Kidney (tissue), 14 donors: ENCODE measurements around the gene TCF7. TPM values are rescaled to one million over a fixed set of nuclear protein-coding genes. Genes with fewer than 3 reads are reported as not detected.
A peak's percentile ranks its signal among the peaks of the same experiment; 100 is the strongest.

Source experiments
- DNase-seq, 5 donors: peaks; one replicate each; pipeline ENCODE4 v3.0.0-alpha.2; 2013 to 2020
- FAIRE-seq: peaks from 2 replicates; lab custom pipeline; 2012; peaks lifted over from hg19 to GRCh38; lab: Jason Lieb, UNC
- H3K27ac ChIP-seq, 2 donors: one replicate each; pipeline ENCODE4 v1.7.0; 2013; ENCODE audit warnings: low read depth in 2 of 2, low read length in 2 of 2, inconsistent platforms in 1 of 2
- H3K27me3 ChIP-seq: one replicate; pipeline ENCODE4 v1.7.1; 2013; ENCODE audit warnings: low read length, inconsistent platforms; ENCODE audit not compliant: control insufficient read depth, insufficient read depth
- H3K36me3 ChIP-seq, 3 donors: one replicate each; pipeline versions ENCODE4 v1.7.0 to v1.7.1; 2013; ENCODE audit warnings: low read length in 3 of 3, control low read depth in 1 of 3, inconsistent platforms in 1 of 3; ENCODE audit not compliant: insufficient read depth in 3 of 3, control insufficient read depth in 2 of 3
- H3K4me1 ChIP-seq, 3 donors: one replicate each; pipeline versions ENCODE4 v1.7.0 to v1.7.1; 2013; ENCODE audit warnings: low read length in 3 of 3, inconsistent platforms in 1 of 3, low read depth in 1 of 3; ENCODE audit not compliant: control insufficient read depth in 2 of 3, insufficient read depth in 2 of 3
- H3K4me3 ChIP-seq, 3 donors: one replicate each; pipeline versions ENCODE4 v1.7.0 to v1.8.1; 2013; ENCODE audit warnings: low read length in 3 of 3, control low read depth in 1 of 3, inconsistent platforms in 1 of 3
- H3K9ac ChIP-seq, 3 donors: one replicate each; pipeline versions ENCODE4 v1.7.0 to v1.7.1; 2013; ENCODE audit warnings: low read length in 3 of 3, control low read depth in 1 of 3, inconsistent platforms in 1 of 3
- H3K9me3 ChIP-seq, 3 donors: one replicate each; pipeline versions ENCODE4 v1.7.0 to v1.7.1; 2013; ENCODE audit warnings: low read length in 3 of 3, control low read depth in 1 of 3, inconsistent platforms in 1 of 3; ENCODE audit not compliant: control insufficient read depth in 2 of 3, insufficient read depth in 1 of 3
- intact Hi-C: fragments of 100-400 bp; cut with DNase I; formaldehyde crosslinking; loops from one replicate; pipeline ENCODE4 v1.11.1; 2022
- polyA plus RNA-seq: library from polyadenylated mRNA; stranded (reverse); fragments of 350-450 nt; fragmentation: Illumina TruSeq; extraction: RNeasy Lipid Tissue Mini Kit (QIAGEN cat#74804); gene quantifications from one replicate; pipeline ENCODE4 v1.2.3, GENCODE V29; 2014; ENCODE audit warnings: low read depth, low replicate concordance; ENCODE audit not compliant: insufficient read depth
- total RNA-seq: library from RNA; stranded (reverse); fragmentation: NEBNext Ultra II Directional; extraction: Animal tissue kit (Norgen Biotek cat#: 25700); gene quantifications from one replicate; pipeline ENCODE4 v1.2.1, GENCODE V29; 2021
- TF ChIP-seq, protein P1 (sequence below): IDR thresholded peaks from 3 replicates; pipeline ENCODE4 v1.5.1; 2012; ENCODE audit warnings: mild to moderate bottlenecking, moderate library complexity, borderline replicate concordance; ENCODE audit not compliant: insufficient read depth; ENCODE audit errors: extremely low read depth
- donor health status: control.
- donor health status: control.
- donor health status: control.
- donor health status: control.
- donor health status: control.
- donor health status: DM: yes; HTN: yes; CAD: no.
- donor health status: Normal renal cell carcinoma (clear cell type).

Gene TCF7
- total and polyA plus RNA-seq, 2 donors from 2014 or later = 1.2 to 15.6 TPM

DNA sequence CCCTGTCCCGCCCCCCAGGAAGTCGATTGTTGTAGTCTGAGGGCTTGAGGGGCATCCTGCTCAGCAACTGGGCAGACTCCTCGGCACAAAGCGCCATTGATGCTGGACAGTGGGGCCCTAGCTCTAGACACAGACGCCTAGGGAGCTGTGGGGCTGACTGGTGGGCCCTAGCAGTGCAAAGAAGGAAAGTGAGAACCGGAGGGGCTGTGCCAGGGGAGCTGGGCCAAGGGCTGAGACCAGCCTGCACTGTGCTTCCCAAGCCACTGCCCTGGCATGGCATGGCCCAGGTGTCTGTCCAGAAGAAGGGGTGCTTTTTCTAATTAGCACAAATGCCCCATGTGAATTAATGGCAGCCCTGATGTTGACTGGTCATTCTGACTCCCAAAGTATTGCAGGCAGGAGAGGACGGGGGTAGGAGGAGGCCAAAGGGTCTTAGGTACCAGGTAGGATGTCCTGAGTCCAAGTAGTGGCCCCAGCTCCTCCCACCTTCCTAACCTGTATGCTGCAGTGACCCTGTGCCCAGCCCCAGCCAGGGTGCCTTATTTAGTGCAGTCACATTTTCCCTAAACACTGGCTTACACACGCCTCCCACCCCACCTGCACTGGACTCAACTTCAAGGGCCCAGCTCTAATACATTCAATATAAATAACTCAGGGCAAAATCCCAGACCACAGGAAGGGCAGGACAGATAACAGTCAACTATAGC, 15.9 kb downstream of the TCF7 start:
- DNase-seq (peak in 1 of 5 donors; percentile 49), FAIRE-seq (no peak)
- intact Hi-C loops = no loop called here
- Histone ChIP-seq H3K9ac (no peak overlapping the region), H3K36me3 (peaks cover 0 to 3% (median 2%) of the 10 kb centered on the region in 3 donors), H3K27ac (no peak overlapping the region), H3K27me3 (no peaks in the 10 kb centered on the region), H3K4me3 (no peak overlapping the region), H3K4me1 (peaks cover 0 to 7% (median under 1%) of the 10 kb centered on the region in 3 donors), H3K9me3 (no peaks in the 10 kb centered on the region)
- TF ChIP-seq, protein P1, sequence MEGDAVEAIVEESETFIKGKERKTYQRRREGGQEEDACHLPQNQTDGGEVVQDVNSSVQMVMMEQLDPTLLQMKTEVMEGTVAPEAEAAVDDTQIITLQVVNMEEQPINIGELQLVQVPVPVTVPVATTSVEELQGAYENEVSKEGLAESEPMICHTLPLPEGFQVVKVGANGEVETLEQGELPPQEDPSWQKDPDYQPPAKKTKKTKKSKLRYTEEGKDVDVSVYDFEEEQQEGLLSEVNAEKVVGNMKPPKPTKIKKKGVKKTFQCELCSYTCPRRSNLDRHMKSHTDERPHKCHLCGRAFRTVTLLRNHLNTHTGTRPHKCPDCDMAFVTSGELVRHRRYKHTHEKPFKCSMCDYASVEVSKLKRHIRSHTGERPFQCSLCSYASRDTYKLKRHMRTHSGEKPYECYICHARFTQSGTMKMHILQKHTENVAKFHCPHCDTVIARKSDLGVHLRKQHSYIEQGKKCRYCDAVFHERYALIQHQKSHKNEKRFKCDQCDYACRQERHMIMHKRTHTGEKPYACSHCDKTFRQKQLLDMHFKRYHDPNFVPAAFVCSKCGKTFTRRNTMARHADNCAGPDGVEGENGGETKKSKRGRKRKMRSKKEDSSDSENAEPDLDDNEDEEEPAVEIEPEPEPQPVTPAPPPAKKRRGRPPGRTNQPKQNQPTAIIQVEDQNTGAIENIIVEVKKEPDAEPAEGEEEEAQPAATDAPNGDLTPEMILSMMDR = no peak

GRCh38 chr5:134131165-134131564, 16.7 kb downstream of the TCF7 start:
- DNase-seq = peak in 1 of 5 donors; percentile 4
- FAIRE-seq = no peak

DNA sequence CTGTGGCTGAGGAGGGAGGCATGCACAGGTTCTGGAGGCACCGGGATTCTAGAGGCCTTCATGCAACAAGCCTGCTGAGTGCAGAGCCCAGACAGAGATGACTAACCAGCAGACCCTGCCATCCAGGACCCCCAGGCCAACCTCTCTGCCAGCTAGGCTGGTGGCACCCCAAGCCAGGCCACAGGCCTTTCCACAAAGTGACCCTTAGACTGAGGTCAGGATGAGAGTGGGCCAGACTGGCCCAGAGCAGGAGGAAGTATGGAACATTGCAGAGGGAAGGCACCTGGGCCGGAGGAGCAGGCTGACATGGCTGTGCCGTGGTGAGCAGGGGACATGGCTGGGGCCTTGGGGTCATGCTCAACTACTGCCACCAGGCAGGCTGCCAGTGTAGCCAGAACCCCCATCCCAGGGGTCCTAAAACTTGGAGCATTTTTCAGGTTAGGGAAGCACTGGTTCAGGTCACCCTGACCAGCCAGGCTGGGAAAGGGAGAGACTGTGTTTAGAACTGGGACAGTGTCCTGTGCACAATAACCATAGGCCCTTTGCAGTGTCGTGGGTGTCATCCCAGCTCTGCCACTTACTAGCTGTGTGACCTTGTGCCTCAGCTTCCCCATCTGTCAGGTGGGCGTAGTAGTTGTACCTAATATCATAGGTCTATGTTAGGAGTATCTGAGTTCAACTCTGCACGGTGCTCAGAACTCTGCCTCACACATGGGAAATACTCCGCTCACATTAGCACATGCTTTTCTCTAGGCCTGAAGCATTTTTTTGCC, 17.3 kb downstream of the TCF7 start:
- no peaks in the 10 kb centered on the region for H3K4me1 ChIP-seq
- no peak overlapping the region for H3K27ac ChIP-seq
- H3K9me3 ChIP-seq = no peaks in the 10 kb centered on the region
- H3K36me3 ChIP-seq = peaks cover 0 to 4% (median 3%) of the 10 kb centered on the region in 3 donors
- TF ChIP-seq, protein P1 = no peak
- intact Hi-C loops = no loop called here
- DNase-seq (peak in 1 of 5 donors; percentile 43), FAIRE-seq (no peak)
- H3K27me3 ChIP-seq = no peaks in the 10 kb centered on the region
- no peak overlapping the region for H3K4me3 ChIP-seq
- H3K9ac ChIP-seq = no peak overlapping the region

More at GRCh38 chr5:134131165-134131564, 16.7 kb downstream of the TCF7 start:
- intact Hi-C loops = no loop called here
- H3K4me1 ChIP-seq = peaks cover 0 to 1% (median 0%) of the 10 kb centered on the region in 3 donors
- H3K27ac ChIP-seq = no peak overlapping the region
- peaks cover 0 to 3% (median 2%) of the 10 kb centered on the region in 3 donors for H3K36me3 ChIP-seq
- TF ChIP-seq, protein P1 = no peak
- no peak overlapping the region for H3K9ac ChIP-seq
- H3K27me3 ChIP-seq = no peaks in the 10 kb centered on the region
- H3K4me3 ChIP-seq = no peak overlapping the region
- no peaks in the 10 kb centered on the region for H3K9me3 ChIP-seq
